Posterior vena cava (tissue), 2 donors: ENCODE results near the gene TBX6. TPM values are rescaled to one million over a fixed set of nuclear protein-coding genes. Genes with fewer than 3 reads are reported as not detected.
A peak's percentile ranks its signal among the peaks of the same experiment; 100 is the strongest.
"Not testable (repeated sequence)": the region's sequence is repeated elsewhere in the genome, so short reads cannot be mapped to it uniquely, and the experiment has no call there.

Experiments used
- DNase-seq: peaks from one replicate; pipeline ENCODE4 v3.0.0-alpha.2; 2020; ENCODE audit warnings: low spot score
- intact Hi-C, 2 donors: fragments of 100-400 bp; cut with DNase I; formaldehyde crosslinking; loops; one replicate each; pipeline versions ENCODE4 v1.14.1 to v1.14.2; 2022 to 2023
- total RNA-seq, 2 donors: library from RNA; stranded (reverse); fragmentation: NEBNext Ultra II Directional; extraction: Animal tissue kit (Norgen Biotek cat#: 25700); gene quantifications; one replicate each; pipeline ENCODE4 v1.2.1, GENCODE V29; 2021
- donor health status: DM: yes; HTN: yes; CAD: no.
- donor health status: DM: yes; HTN: yes; CAD: no.

TBX6 gene
- total RNA-seq, 2 donors from 2014 or later, result 0.46 to 0.57 TPM

GRCh38 chr16:30114833-30115232, 23.1 kb upstream of the TBX6 start:
- intact Hi-C loops, DNase-seq: not testable (repeated sequence)

GRCh38 chr16:30114411-30114810, 22.7 kb upstream of the TBX6 start:
- intact Hi-C loops, result no loop called here
- no peak for DNase-seq

GRCh38 chr16:30113711-30114333, 22.1 kb upstream of the TBX6 start:
- no peak for DNase-seq
- intact Hi-C loops, result no loop called here

- intact Hi-C loops, result no loop called here
- DNase-seq, result no peak
Observed at GRCh38 chr16:30113031-30113710, 21.4 kb upstream of the TBX6 start, which contains the start of gene GDPD3. Gene GDPD3 (minus strand): TSS chr16:30113537. CDS start chr16:30113478, 59 bp downstream.

GRCh38 chr16:30112197-30113030, 20.7 kb upstream of the TBX6 start:
- DNase-seq, result peak; percentile 92
- intact Hi-C loops, result no loop called here

GRCh38 chr16:30110661-30111060, 18.9 kb upstream of the TBX6 start:
- intact Hi-C loops, result loop anchor here in 1 of 2 donors (1.0 kb wide), 1 partner anchor 18 kb away; no protein-coding TSS in a partner anchor

GRCh38 chr16:30108059-30108850, 16.5 kb upstream of the TBX6 start:
- intact Hi-C loops, result no loop called here

More at GRCh38 chr16:30110661-30111060, 18.9 kb upstream of the TBX6 start:
- no peak for DNase-seq

GRCh38 chr16:30104492-30104891, 12.8 kb upstream of the TBX6 start:
- DNase-seq, result no peak
- intact Hi-C loops, result loop anchor here in 1 of 2 donors (2.0 kb wide), 1 partner anchor 24 kb away; no protein-coding TSS in a partner anchor

More at GRCh38 chr16:30108059-30108850, 16.5 kb upstream of the TBX6 start:
- DNase-seq, result no peak

- intact Hi-C loops, result loop anchor here in 1 of 2 donors (2.0 kb wide), 1 partner anchor 23 kb away; no protein-coding TSS in a partner anchor
- no peak for DNase-seq
Observed at GRCh38 chr16:30104090-30104489, 12.4 kb upstream of the TBX6 start.

- intact Hi-C loops, result loop anchor here in 1 of 2 donors (5.0 kb wide), 1 partner anchor 805 kb away; no protein-coding TSS in a partner anchor
- DNase-seq, result no peak
Observed at GRCh38 chr16:30096862-30097563, 5.3 kb upstream of the TBX6 start.

GRCh38 chr16:30096105-30096861, 4.6 kb upstream of the TBX6 start, which contains the start of gene YPEL3:
Gene YPEL3 (minus strand): TSS chr16:30096213. CDS start chr16:30095482, 731 bp downstream.
- intact Hi-C loops, result loop anchor here in 1 of 2 donors (5.0 kb wide), 1 partner anchor 804 kb away; no protein-coding TSS in a partner anchor
- DNase-seq, result peak; percentile 98

GRCh38 chr16:30095166-30096078, 3.7 kb upstream of the TBX6 start:
- intact Hi-C loops, result loop anchor here in 1 of 2 donors (5.0 kb wide), 1 partner anchor 803 kb away; no protein-coding TSS in a partner anchor
- DNase-seq, result no peak

GRCh38 chr16:30094541-30095165, 2.9 kb upstream of the TBX6 start:
- intact Hi-C loops, result loop anchor here in 1 of 2 donors (5.0 kb wide), 1 partner anchor 802 kb away; no protein-coding TSS in a partner anchor
- no peak for DNase-seq

- DNase-seq, result peak; percentile 95
- intact Hi-C loops, result loop anchor here in 1 of 2 donors (1.0 kb wide), 1 partner anchor 19 kb away; no protein-coding TSS in a partner anchor
Observed at GRCh38 chr16:30092373-30093010, 768 bp upstream of the TBX6 start.
